SK-N-SH (cell line): ENCODE data around the gene EML5.

ENCODE experiments used
- CTCF ChIP-seq: fragments of 200-600 bp; sonication (generic); IDR thresholded peaks from 2 replicates; pipeline ENCODE4 v1.6.1; 2017; ENCODE audit warnings: antibody characterized with exemption, mild to moderate bottlenecking, moderate library complexity
- EZH2phosphoT487 ChIP-seq: fragments of 200-600 bp; sonication (generic); IDR thresholded peaks from 2 replicates; pipeline ENCODE4 v1.6.1; 2017; ENCODE audit warnings: low read depth, mixed run types, mild to moderate bottlenecking, antibody characterized with exemption, moderate library complexity, borderline replicate concordance
- JUND ChIP-seq: IDR thresholded peaks from 2 replicates; pipeline ENCODE4 v1.4.0; 2012
- MEF2A ChIP-seq: IDR thresholded peaks from 2 replicates; pipeline ENCODE4 v1.4.0; 2012; ENCODE audit warnings: low read depth, borderline replicate concordance
- POLR2AphosphoS5 ChIP-seq: IDR thresholded peaks from 2 replicates; pipeline ENCODE4 v1.6.1; 2012; ENCODE audit warnings: low read depth, low read length

DNA sequence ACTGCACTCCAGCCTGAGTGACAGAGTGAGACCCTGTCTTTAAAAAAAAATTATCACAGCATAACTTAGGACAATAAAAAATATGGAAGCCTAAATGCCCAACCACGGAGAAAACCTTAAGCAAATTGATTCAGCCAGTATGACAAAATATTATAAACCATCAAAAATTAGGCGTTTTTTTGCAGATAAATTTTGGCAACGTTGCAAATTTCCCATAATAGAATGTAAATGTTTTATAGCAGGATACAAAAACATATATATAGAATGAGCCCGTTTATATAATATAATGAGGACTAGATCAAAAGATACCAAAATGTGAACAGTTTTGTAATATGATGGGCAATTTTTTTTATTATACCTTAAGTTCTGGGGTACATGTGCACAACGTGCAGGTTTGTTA, 6.8 kb upstream of the EML5 start:
- TF ChIP-seq CTCF (no peak), POLR2AphosphoS5 (no peak), EZH2phosphoT487 (no peak), MEF2A (no peak), JUND (no peak)
